GM12892 (cell line): ENCODE data around the gene PAGE4.

Experiments used
- DNase-seq: peaks from one replicate; pipeline ENCODE4 v3.0.0; 2011; ENCODE audit not compliant: insufficient read length
- FAIRE-seq: peaks from 2 replicates; lab custom pipeline; 2011; peaks lifted over from hg19 to GRCh38; lab: Jason Lieb, UNC
- POLR2A ChIP-seq: IDR thresholded peaks from 2 replicates; pipeline ENCODE4 v1.6.1; 2011; ENCODE audit warnings: low read depth, low read length, control low read depth
- POLR2AphosphoS5 ChIP-seq: IDR thresholded peaks from 2 replicates; pipeline ENCODE4 v1.6.1; 2011; ENCODE audit warnings: low read depth, low read length, control low read depth
- TAF1 ChIP-seq: IDR thresholded peaks from 2 replicates; pipeline ENCODE4 v1.6.1; 2011; ENCODE audit warnings: low read depth, mild to moderate bottlenecking, control low read depth, low read length, borderline replicate concordance

Gene PAGE4

GRCh38 chrX:49877397-49878101 is 48.4 kb downstream of the PAGE4 start:
- FAIRE-seq (peak; percentile 50), DNase-seq (no peak)
- TF ChIP-seq POLR2A (no peak), TAF1 (no peak), POLR2AphosphoS5 (no peak)

- DNase-seq (no peak), FAIRE-seq (no peak)
- no peak for TF ChIP-seq TAF1
- TF ChIP-seq POLR2AphosphoS5, result no peak
- no peak for TF ChIP-seq POLR2A
Observed at GRCh38 chrX:49878128-49878833, 49.2 kb downstream of the PAGE4 start.

GRCh38 chrX:49878834-49879655 is 49.9 kb downstream of the PAGE4 start, which contains the start of gene USP27X:
Gene USP27X (plus strand): TSS chrX:49879484. CDS start chrX:49880308, 824 bp downstream.
- DNase-seq, result peak; percentile 48
- TF ChIP-seq POLR2A (no peak), TAF1 (no peak)
- peak; percentile 79 for FAIRE-seq

- FAIRE-seq (no peak), DNase-seq (peak; percentile 2)
- no peak for TF ChIP-seq TAF1
- no peak for TF ChIP-seq POLR2AphosphoS5
- TF ChIP-seq POLR2A, result no peak
Observed at GRCh38 chrX:49879656-49880277, 50.7 kb downstream of the PAGE4 start.

GRCh38 chrX:49880668-49881067 is 51.6 kb downstream of the PAGE4 start:
- no peak for TF ChIP-seq POLR2AphosphoS5
- TF ChIP-seq TAF1, result no peak
- TF ChIP-seq POLR2A, result no peak

More at GRCh38 chrX:49880668-49881067, 51.6 kb downstream of the PAGE4 start:
- DNase-seq (no peak), FAIRE-seq (peak; percentile 57)
